K562 (cell line): ENCODE results near the gene TLDC2.

ENCODE experiments used
- FOXA1 ChIP-seq: fragments of 450-650 bp; IDR thresholded peaks from 2 replicates; pipeline ENCODE4 v1.6.1; 2016; ENCODE audit warnings: mild to moderate bottlenecking, borderline replicate concordance
- MAFF ChIP-seq: IDR thresholded peaks from 2 replicates; pipeline ENCODE4 v1.6.1; 2012; ENCODE audit warnings: low read length, improper control_type of control experiment
- STAT5B ChIP-seq: fragments of 250-450 bp; sonication (Bioruptor Pico); IDR thresholded peaks from 2 replicates; pipeline ENCODE4 v1.8.0; 2021; ENCODE audit warnings: mild to moderate bottlenecking, inconsistent platforms
- ZNF561 ChIP-seq: fragments of 450-650 bp; formaldehyde crosslinking; conservative IDR thresholded peaks from 2 replicates; pipeline ENCODE4 v1.4.0; 2020; ENCODE audit warnings: mild to moderate bottlenecking, moderate library complexity
- TF ChIP-seq, protein P1 (sequence below): sonication (generic); formaldehyde crosslinking; IDR thresholded peaks from 2 replicates; pipeline ENCODE4 v1.8.1; 2023; ENCODE audit warnings: mild to moderate bottlenecking, missing genetic modification reagents
- TF ChIP-seq, protein P2 (sequence below), 3 experiments: IDR thresholded peaks in 2 of 3; conservative IDR thresholded peaks in 1 of 3; 2 replicates each; pipeline ENCODE4 v1.5.1; 2011 to 2012; ENCODE audit warnings: low read length in 3 of 3, mild to moderate bottlenecking in 3 of 3, control low read depth in 2 of 3, improper control_type of control experiment in 1 of 3, inconsistent platforms in 1 of 3, low read depth in 1 of 3, mixed read lengths in 1 of 3, moderate library complexity in 1 of 3; ENCODE audit not compliant: insufficient read depth in 2 of 3
- TF ChIP-seq, protein P3 (sequence below): fragments of 250-450 bp; sonication (Bioruptor Pico); IDR thresholded peaks from 2 replicates; pipeline ENCODE4 v1.8.0; 2022; ENCODE audit warnings: moderate library complexity, mild to moderate bottlenecking, inconsistent platforms

DNA sequence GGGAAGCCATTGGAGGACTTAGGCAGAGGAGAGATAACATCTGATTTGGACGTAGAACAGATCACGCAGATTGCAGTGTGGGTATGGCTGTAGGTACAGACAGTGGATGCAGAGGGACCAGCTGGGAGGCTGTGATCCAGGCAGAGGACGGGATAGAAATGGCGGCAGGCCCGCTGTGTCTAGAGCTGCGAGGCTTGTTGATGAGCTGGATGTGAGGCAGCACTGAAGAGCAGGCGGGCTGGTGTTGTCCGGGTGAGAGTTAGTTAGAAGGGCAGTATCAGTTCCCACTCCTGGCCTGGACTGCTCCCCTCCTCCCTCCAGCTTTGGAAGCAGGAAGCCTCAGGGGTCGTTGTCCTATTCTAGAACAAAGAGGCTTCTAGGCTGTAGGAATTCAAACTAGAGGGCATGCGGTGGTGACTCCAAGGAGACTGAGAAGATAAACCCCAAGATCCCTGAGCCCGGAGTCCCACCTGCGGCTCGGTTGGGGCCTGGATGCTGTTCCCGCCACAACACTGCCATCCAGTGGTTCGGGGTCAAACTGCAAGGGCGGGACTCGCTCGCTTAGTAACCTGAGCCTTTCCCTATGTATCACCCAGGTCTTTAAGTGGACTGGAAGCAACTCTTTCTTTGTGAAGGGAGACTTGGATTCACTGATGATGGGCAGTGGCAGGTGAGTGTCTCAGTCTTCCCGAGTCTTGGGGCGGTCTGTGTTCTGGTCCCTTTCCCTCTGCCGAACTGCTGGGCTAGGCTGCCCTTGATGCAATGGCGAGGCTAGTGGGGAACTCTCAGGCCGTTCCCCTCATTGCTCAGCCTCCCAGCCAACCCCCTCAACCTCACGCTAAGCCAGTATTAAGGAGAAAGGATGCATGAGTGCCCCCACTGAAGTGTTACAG lies 11.2 kb downstream of the TLDC2 start:
- no peak for TF ChIP-seq STAT5B (CRISPR knock-in tag)
- TF ChIP-seq, protein P1, sequence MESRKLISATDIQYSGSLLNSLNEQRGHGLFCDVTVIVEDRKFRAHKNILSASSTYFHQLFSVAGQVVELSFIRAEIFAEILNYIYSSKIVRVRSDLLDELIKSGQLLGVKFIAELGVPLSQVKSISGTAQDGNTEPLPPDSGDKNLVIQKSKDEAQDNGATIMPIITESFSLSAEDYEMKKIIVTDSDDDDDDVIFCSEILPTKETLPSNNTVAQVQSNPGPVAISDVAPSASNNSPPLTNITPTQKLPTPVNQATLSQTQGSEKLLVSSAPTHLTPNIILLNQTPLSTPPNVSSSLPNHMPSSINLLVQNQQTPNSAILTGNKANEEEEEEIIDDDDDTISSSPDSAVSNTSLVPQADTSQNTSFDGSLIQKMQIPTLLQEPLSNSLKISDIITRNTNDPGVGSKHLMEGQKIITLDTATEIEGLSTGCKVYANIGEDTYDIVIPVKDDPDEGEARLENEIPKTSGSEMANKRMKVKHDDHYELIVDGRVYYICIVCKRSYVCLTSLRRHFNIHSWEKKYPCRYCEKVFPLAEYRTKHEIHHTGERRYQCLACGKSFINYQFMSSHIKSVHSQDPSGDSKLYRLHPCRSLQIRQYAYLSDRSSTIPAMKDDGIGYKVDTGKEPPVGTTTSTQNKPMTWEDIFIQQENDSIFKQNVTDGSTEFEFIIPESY (CRISPR knock-in tag), result no peak
- TF ChIP-seq, protein P2, sequence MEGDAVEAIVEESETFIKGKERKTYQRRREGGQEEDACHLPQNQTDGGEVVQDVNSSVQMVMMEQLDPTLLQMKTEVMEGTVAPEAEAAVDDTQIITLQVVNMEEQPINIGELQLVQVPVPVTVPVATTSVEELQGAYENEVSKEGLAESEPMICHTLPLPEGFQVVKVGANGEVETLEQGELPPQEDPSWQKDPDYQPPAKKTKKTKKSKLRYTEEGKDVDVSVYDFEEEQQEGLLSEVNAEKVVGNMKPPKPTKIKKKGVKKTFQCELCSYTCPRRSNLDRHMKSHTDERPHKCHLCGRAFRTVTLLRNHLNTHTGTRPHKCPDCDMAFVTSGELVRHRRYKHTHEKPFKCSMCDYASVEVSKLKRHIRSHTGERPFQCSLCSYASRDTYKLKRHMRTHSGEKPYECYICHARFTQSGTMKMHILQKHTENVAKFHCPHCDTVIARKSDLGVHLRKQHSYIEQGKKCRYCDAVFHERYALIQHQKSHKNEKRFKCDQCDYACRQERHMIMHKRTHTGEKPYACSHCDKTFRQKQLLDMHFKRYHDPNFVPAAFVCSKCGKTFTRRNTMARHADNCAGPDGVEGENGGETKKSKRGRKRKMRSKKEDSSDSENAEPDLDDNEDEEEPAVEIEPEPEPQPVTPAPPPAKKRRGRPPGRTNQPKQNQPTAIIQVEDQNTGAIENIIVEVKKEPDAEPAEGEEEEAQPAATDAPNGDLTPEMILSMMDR (IDR thresholded peaks at IDR 0.05 in 2 of 3, conservative IDR thresholded peaks at IDR 0.05 in 1 of 3; ENCODE audit: insufficient read depth in 2 of 3, low read depth in 1 of 3, low read length in 3 of 3), result peak; percentile 92 to 99 (median 97)
- TF ChIP-seq FOXA1, result no peak
- TF ChIP-seq MAFF, result no peak
- no peak for TF ChIP-seq ZNF561 (CRISPR knock-in tag)
- TF ChIP-seq, protein P3, sequence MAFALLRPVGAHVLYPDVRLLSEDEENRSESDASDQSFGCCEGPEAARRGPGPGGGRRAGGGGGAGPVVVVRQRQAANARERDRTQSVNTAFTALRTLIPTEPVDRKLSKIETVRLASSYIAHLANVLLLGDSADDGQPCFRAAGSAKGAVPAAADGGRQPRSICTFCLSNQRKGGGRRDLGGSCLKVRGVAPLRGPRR, result no peak
